PC-9 (cell line): ENCODE measurements around the gene ATP1A2. TPM values are rescaled to one million over a fixed set of nuclear protein-coding genes. Genes with fewer than 3 reads are reported as not detected.

Experiments
- BruUV-seq: library from RNA; stranded (reverse); fragments of 400-500 nt; replicated peaks from 2 replicates; lab custom pipeline; 2021; lab: Mats Ljungman, UMichigan
- CTCF ChIA-PET: fragments of 300-600 bp; sonication (Branson Sonifier 250); formaldehyde crosslinking; loops from one replicate; lab custom pipeline; 2022; ENCODE audit warnings: antibody characterized with exemption; lab: Charles Lee
- POLR2A ChIA-PET: fragments of 300-600 bp; sonication (Branson Sonifier 250); formaldehyde crosslinking; loops from one replicate; lab custom pipeline; 2022; ENCODE audit warnings: antibody characterized with exemption; ENCODE audit not compliant: unreplicated experiment; lab: Charles Lee
- DNase-seq, 2 experiments: peaks; one replicate each; pipeline versions ENCODE4 v3.0.0 to v3.0.0-alpha.2; 2015 to 2022; ENCODE audit warnings: mixed read lengths in 1 of 2
- H2AFZ ChIP-seq: fragments of 200-600 bp; sonication (generic); 2 replicates; pipeline ENCODE4 v1.8.1; 2017; ENCODE audit warnings: antibody characterized with exemption
- H3F3A ChIP-seq: fragments of 200-600 bp; sonication (generic); 2 replicates; pipeline ENCODE4 v1.8.1; 2017; ENCODE audit warnings: antibody characterized with exemption, mild to moderate bottlenecking, low read depth; ENCODE audit not compliant: insufficient read depth
- H3K27ac ChIP-seq: fragments of 200-600 bp; sonication (generic); 2 replicates; pipeline ENCODE4 v1.6.1; 2016; ENCODE audit warnings: mixed run types
- H3K27me3 ChIP-seq: fragments of 200-600 bp; sonication (generic); 2 replicates; pipeline ENCODE4 v1.6.1; 2016; ENCODE audit warnings: low read depth, mixed run types; ENCODE audit not compliant: insufficient read depth
- H3K36me3 ChIP-seq: fragments of 200-600 bp; sonication (generic); 2 replicates; pipeline ENCODE4 v1.6.1; 2016; ENCODE audit warnings: low read depth, mixed run types
- H3K4me1 ChIP-seq: fragments of 200-600 bp; sonication (generic); replicated peaks from 2 replicates; pipeline ENCODE4 v1.6.1; 2016; ENCODE audit warnings: mixed run types; ENCODE audit not compliant: insufficient read depth
- H3K4me2 ChIP-seq: fragments of 200-600 bp; sonication (generic); 2 replicates; pipeline ENCODE4 v1.6.1; 2017; ENCODE audit warnings: mixed run types
- H3K4me3 ChIP-seq: fragments of 200-600 bp; sonication (generic); 2 replicates; pipeline ENCODE4 v1.6.1; 2016; ENCODE audit warnings: mixed run types
- H3K79me2 ChIP-seq: fragments of 200-600 bp; sonication (generic); 2 replicates; pipeline ENCODE4 v1.6.1; 2017; ENCODE audit warnings: low read depth, mixed run types
- H3K9me2 ChIP-seq: fragments of 200-600 bp; sonication (generic); 2 replicates; pipeline ENCODE4 v1.8.1; 2017; ENCODE audit warnings: mild to moderate bottlenecking; ENCODE audit not compliant: insufficient read depth
- H3K9me3 ChIP-seq: fragments of 200-600 bp; sonication (generic); 2 replicates; pipeline ENCODE4 v1.8.1; 2016; ENCODE audit warnings: low read depth; ENCODE audit not compliant: insufficient read depth
- H4K20me1 ChIP-seq: fragments of 200-600 bp; sonication (generic); 2 replicates; pipeline ENCODE4 v1.8.1; 2017; ENCODE audit not compliant: insufficient read depth
- CTCF ChIP-seq: fragments of 200-600 bp; sonication (generic); conservative IDR thresholded peaks from 2 replicates; pipeline ENCODE4 v1.6.1; 2017; ENCODE audit warnings: mixed run types, antibody characterized with exemption, mild to moderate bottlenecking, moderate library complexity
- EZH2 ChIP-seq: fragments of 200-600 bp; sonication (generic); IDR thresholded peaks from 2 replicates; pipeline ENCODE4 v1.8.0; 2017; ENCODE audit warnings: antibody characterized with exemption, low read depth
- intact Hi-C: fragments of 100-400 bp; cut with micrococcal nuclease; formaldehyde crosslinking; loops from one replicate; pipeline ENCODE4 v1.10.0; 2022; ENCODE audit not compliant: unreplicated experiment
- total RNA-seq: library from RNA; stranded (reverse); gene quantifications from 2 replicates; pipeline ENCODE4 v1.2.3, GENCODE V29; 2021

The ATP1A2 gene
- total RNA-seq, 1 experiment from 2014 or later = 1.1 TPM

GRCh38 chr1:160077486-160077885 lies 38.1 kb upstream of the ATP1A2 start:
- intact Hi-C loops = no loop called here
- TF ChIP-seq EZH2 (no peak), CTCF (no peak)
- peaks cover 38% of the 10 kb centered on the region for H3K27me3 ChIP-seq
- no peaks in the 10 kb centered on the region for H3K36me3 ChIP-seq
- no TSS peak for BruUV-seq
- no peaks in the 10 kb centered on the region for H3K79me2 ChIP-seq
- CTCF ChIA-PET = interaction anchor here (1.5 to 2.2 kb wide), 2 partner anchors 31 to 70 kb away, joined by 6 to 7 read pairs; no protein-coding TSS in a partner anchor
- no peaks in the 10 kb centered on the region for H3K9me3 ChIP-seq
- no peaks in the 10 kb centered on the region for H3K9me2 ChIP-seq
- no peak overlapping the region for H2AFZ ChIP-seq
- DNase-seq = no peak
- POLR2A ChIA-PET = no interaction called here
- H3K27ac ChIP-seq = no peak overlapping the region
- no peaks in the 10 kb centered on the region for H3K4me1 ChIP-seq
- H3K4me2 ChIP-seq = no peak overlapping the region
- H4K20me1 ChIP-seq = no peaks in the 10 kb centered on the region
- H3F3A ChIP-seq = no peaks in the 10 kb centered on the region
- no peak overlapping the region for H3K4me3 ChIP-seq

- Histone ChIP-seq H2AFZ (no peak overlapping the region), H3K4me2 (no peak overlapping the region), H3K36me3 (no peaks in the 10 kb centered on the region), H3K27me3 (peaks cover 38% of the 10 kb centered on the region), H3K79me2 (no peaks in the 10 kb centered on the region), H4K20me1 (no peaks in the 10 kb centered on the region), H3K4me3 (no peak overlapping the region), H3K9me2 (no peaks in the 10 kb centered on the region), H3K27ac (no peak overlapping the region), H3F3A (no peaks in the 10 kb centered on the region), H3K4me1 (no peaks in the 10 kb centered on the region), H3K9me3 (no peaks in the 10 kb centered on the region)
- POLR2A ChIA-PET = interaction anchor here (0.6 to 0.7 kb wide), 3 partner anchors 20 to 163 kb away, joined by 3 to 9 read pairs (median 6); no protein-coding TSS in a partner anchor
- CTCF ChIA-PET = interaction anchor here (0.6 to 2.2 kb wide), 6 partner anchors 16 to 79 kb away, joined by 3 to 7 read pairs (median 4); partner anchors contain the start of gene IGSF8
- no TSS peak for BruUV-seq
- intact Hi-C loops = loop anchor here (1.0 to 2.0 kb wide), 3 partner anchors 32 to 142 kb away; no protein-coding TSS in a partner anchor
- TF ChIP-seq CTCF (peak; percentile 92), EZH2 (no peak)
- peak in 1 of 2 experiments; percentile 59 for DNase-seq
Measured at GRCh38 chr1:160078512-160079195, 36.9 kb upstream of the ATP1A2 start.

GRCh38 chr1:160079448-160079847 lies 36.1 kb upstream of the ATP1A2 start:
- Histone ChIP-seq H3K9me2 (no peaks in the 10 kb centered on the region), H3K4me1 (no peaks in the 10 kb centered on the region), H3K4me2 (no peak overlapping the region), H3K79me2 (no peaks in the 10 kb centered on the region), H3K4me3 (no peak overlapping the region), H3F3A (no peaks in the 10 kb centered on the region), H3K27ac (no peak overlapping the region), H3K9me3 (no peaks in the 10 kb centered on the region), H2AFZ (no peak overlapping the region), H4K20me1 (no peaks in the 10 kb centered on the region), H3K27me3 (peaks cover 38% of the 10 kb centered on the region), H3K36me3 (no peaks in the 10 kb centered on the region)
- DNase-seq = no peak
- CTCF ChIA-PET = interaction anchor here (0.6 to 2.2 kb wide), 5 partner anchors 17 to 80 kb away, joined by 3 to 7 read pairs (median 4); partner anchors contain the start of gene IGSF8
- TF ChIP-seq CTCF (no peak), EZH2 (no peak)
- POLR2A ChIA-PET = interaction anchor here (0.7 kb wide), 1 partner anchor 162 kb away, joined by 9 read pairs; no protein-coding TSS in a partner anchor
- no TSS peak for BruUV-seq
- intact Hi-C loops = loop anchor here (2.0 kb wide), 2 partner anchors 73 to 143 kb away; no protein-coding TSS in a partner anchor
